Globus pallidus (tissue), 1 donor: ENCODE results near the gene MPP1.

Source experiments
- DNase-seq: peaks from one replicate; pipeline ENCODE4 v3.0.0-alpha.2; 2015; ENCODE audit warnings: low spot score

Gene MPP1

GRCh38 chrX:154731881-154732280 lies 73.4 kb downstream of the MPP1 start:
- no peak for DNase-seq

GRCh38 chrX:154731184-154731583 lies 74.1 kb downstream of the MPP1 start:
- no peak for DNase-seq

GRCh38 chrX:154730253-154730891 lies 74.9 kb downstream of the MPP1 start:
- DNase-seq = no peak

GRCh38 chrX:154729439-154729838 lies 75.8 kb downstream of the MPP1 start:
- no peak for DNase-seq
